Esophagus (tissue), 2 donors: ENCODE measurements around the gene COL24A1. TPM values are rescaled to one million over a fixed set of nuclear protein-coding genes. Genes with fewer than 3 reads are reported as not detected.
"Not testable (repeated sequence)": the region's sequence is repeated elsewhere in the genome, so short reads cannot be mapped to it uniquely, and the experiment has no call there.

Source experiments
- H3K27ac ChIP-seq, 2 donors: one replicate each; pipeline ENCODE4 v1.5.1; 2013; ENCODE audit warnings: low read depth in 2 of 2, mild to moderate bottlenecking in 2 of 2, inconsistent platforms in 1 of 2, low read length in 1 of 2, moderate library complexity in 1 of 2
- H3K27me3 ChIP-seq, 2 donors: one replicate each; pipeline ENCODE4 v1.6.1; 2013; ENCODE audit warnings: low read length in 2 of 2, control low read depth in 1 of 2, mild to moderate bottlenecking in 1 of 2; ENCODE audit not compliant: insufficient read depth in 2 of 2, control insufficient read depth in 1 of 2
- H3K36me3 ChIP-seq, 2 donors: one replicate each; pipeline ENCODE4 v1.6.1; 2013; ENCODE audit warnings: low read length in 1 of 2; ENCODE audit not compliant: control insufficient read depth in 2 of 2, insufficient read depth in 2 of 2
- H3K4me1 ChIP-seq, 2 donors: one replicate each; pipeline ENCODE4 v1.6.1; 2013; ENCODE audit warnings: low read length in 1 of 2; ENCODE audit not compliant: control insufficient read depth in 2 of 2, insufficient read depth in 2 of 2
- H3K4me3 ChIP-seq, 2 donors: one replicate each; pipeline ENCODE4 v1.5.1; 2013; ENCODE audit warnings: low read length in 2 of 2, mild to moderate bottlenecking in 2 of 2, low read depth in 1 of 2, moderate library complexity in 1 of 2
- H3K9me3 ChIP-seq, 2 donors: one replicate each; pipeline ENCODE4 v1.6.1; 2013; ENCODE audit warnings: mild to moderate bottlenecking in 2 of 2, low read depth in 1 of 2, low read length in 1 of 2, moderate library complexity in 1 of 2; ENCODE audit not compliant: control insufficient read depth in 2 of 2, insufficient read depth in 1 of 2
- WGBS, 2 donors: extraction: QIAGEN DNeasy Blood & Tissue Kit; methylation state at CpG; one replicate each; pipeline ENCODE4 v1.1.7; 2013; 5-methylcytosine and 5-hydroxymethylcytosine counted together
- polyA plus RNA-seq, 2 donors: library from polyadenylated mRNA; stranded (reverse); fragments of 200-250 nt; gene quantifications; one replicate each; pipeline ENCODE4 v1.2.3, GENCODE V29; 2013
- donor health status: healthy with polysubstance abuse.
- donor health status: Bipolar disorder and iron deficiency.

Gene COL24A1
- polyA plus RNA-seq, 2 donors, result 0.14 to 0.16 TPM

DNA sequence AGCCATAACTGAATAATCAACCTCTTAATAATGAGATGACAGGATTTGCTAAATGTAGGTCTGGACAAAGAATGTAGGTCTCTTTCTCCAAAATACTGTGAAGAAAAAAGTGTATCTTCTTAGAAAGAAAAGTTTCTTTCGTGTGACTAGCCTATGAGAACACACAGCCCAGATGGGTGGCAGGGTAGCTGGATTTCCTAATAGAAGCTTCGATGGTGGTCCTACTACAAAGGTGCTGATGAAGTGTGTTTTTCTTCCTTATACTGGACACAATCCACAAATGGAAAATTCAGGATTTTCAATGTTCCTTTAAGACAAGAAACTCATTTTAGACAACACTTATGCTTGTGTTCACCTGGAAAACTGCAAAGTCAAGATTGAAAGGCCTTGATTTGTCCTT, 358.2 kb downstream of the COL24A1 start:
- no peak overlapping the region for H3K27ac ChIP-seq
- H3K9me3 ChIP-seq, result no peaks in the 10 kb centered on the region
- no peak overlapping the region for H3K4me3 ChIP-seq
- H3K27me3 ChIP-seq, result no peaks in the 10 kb centered on the region
- WGBS, 2 donors, result 82 to 88% methylated on average over 2 of the region's 2 CpGs
- H3K4me1 ChIP-seq, result no peaks in the 10 kb centered on the region
- H3K36me3 ChIP-seq, result no peaks in the 10 kb centered on the region

DNA sequence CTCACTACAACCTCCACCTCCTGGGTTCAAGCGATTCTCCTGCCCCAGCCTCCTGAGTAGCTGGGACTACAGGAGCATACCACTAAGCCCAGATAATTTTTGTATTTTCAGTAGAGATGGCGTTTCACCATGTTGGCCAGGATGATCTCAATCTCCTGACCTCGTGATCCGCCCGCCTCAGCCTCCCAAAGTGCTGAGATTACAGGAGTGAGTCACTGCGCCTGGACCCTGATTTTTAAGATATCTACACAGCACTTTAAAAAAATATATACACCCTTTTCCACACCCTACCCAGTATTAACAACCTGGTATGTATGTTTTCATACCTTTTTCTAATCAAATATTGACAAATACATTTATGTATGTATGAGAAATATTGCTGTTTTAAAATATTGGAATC, 379.6 kb downstream of the COL24A1 start:
- not testable (repeated sequence) for H3K4me3 ChIP-seq, H3K9me3 ChIP-seq, H3K4me1 ChIP-seq, H3K27ac ChIP-seq, H3K36me3 ChIP-seq, H3K27me3 ChIP-seq
- 89 to 91% methylated on average over 6 of the region's 6 CpGs for WGBS, 2 donors

DNA sequence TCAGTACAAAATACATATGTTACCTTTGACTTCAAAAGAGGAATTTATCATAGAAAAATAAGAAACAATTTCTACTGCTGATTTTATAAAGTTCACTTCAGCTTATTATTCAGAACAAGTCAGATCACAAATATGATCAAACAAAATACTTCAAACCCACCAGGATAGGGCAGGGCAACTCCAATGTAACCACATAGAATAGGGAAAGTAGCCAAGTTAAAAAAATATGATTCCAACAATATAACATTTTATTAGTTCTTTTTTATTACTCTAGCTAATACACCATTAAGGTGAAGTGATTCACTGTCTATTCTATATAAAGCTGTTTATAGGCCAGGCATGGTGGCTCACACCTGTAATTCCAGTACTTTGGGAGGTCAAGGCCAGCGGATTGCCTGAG, 393.8 kb downstream of the COL24A1 start:
- H3K27me3 ChIP-seq, result no peaks in the 10 kb centered on the region
- H3K36me3 ChIP-seq, result no peaks in the 10 kb centered on the region
- H3K4me3 ChIP-seq, result no peak overlapping the region
- 86 to 91% methylated on average over 1 of the region's 1 CpG for WGBS, 2 donors
- H3K9me3 ChIP-seq, result no peaks in the 10 kb centered on the region
- H3K4me1 ChIP-seq, result no peaks in the 10 kb centered on the region
- H3K27ac ChIP-seq, result no peak overlapping the region

DNA sequence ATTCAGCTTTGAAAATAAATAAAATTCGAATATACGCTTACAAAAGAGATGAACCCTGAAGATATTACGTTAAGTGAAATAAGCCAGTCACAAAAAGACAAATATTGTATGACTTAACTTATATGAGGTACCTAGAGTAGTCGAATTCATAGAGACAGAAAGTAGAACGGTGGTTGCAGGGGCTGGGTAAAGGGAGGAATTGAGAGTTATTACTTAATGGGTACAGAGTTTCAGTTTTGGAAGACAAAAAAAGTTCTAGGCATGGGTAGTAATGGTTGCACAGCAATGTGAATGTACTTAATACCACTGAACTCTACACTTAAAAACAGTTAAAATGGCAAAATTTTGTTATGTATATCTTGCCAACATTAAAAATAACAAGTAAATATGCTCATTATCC, 399.7 kb downstream of the COL24A1 start:
- Histone ChIP-seq H3K27ac (no peak overlapping the region), H3K4me1 (no peaks in the 10 kb centered on the region), H3K36me3 (no peaks in the 10 kb centered on the region), H3K27me3 (no peaks in the 10 kb centered on the region), H3K9me3 (no peaks in the 10 kb centered on the region), H3K4me3 (no peak overlapping the region)
- WGBS, 2 donors, result 78 to 87% methylated on average over 5 of the region's 5 CpGs

DNA sequence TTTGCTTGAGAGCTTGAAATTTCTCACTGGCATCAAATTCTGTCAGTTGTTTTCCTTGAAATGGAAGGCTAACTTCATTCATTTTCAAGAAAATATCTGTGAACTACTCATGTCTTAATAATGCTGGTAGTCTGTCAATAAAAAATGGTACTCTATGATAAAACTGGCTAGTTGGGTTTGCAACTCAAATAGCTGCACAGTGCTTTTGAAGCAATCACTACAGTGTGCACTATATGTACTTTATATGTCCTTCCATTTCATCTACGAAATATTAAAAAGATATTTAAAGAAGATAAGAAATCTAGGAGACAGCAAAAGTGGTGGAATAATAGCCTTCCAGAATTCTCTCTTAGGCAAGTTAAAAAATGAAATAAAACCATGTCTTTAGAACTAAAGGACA, 408.5 kb downstream of the COL24A1 start:
- Histone ChIP-seq H3K4me3 (no peak overlapping the region), H3K36me3 (no peaks in the 10 kb centered on the region), H3K9me3 (no peaks in the 10 kb centered on the region), H3K27me3 (no peaks in the 10 kb centered on the region), H3K27ac (no peak overlapping the region), H3K4me1 (no peaks in the 10 kb centered on the region)
- WGBS, 2 donors, result 14 to 41% methylated on average over 1 of the region's 1 CpG

DNA sequence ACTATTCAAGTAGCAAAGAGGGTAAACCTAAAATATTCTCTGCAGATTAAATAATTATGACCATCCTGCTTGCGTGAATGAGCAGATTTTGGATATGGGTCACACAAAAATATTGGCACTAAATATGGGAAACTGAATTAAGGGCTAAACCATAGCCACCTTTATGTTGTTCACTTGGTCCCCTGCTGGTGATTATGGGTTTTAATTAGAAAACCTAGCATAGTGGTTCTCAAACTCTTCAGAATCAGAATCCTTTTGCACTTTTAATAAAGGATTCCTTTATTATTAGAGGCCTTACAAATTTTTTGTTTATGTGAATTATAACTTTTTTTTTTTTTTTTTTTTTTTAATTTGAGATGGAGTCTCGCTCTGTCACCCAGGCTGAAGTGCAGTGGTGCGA, 409.8 kb downstream of the COL24A1 start:
- Histone ChIP-seq H3K4me3 (no peak overlapping the region), H3K27me3 (no peaks in the 10 kb centered on the region)
- 92 to 93% methylated on average over 3 of the region's 3 CpGs for WGBS, 2 donors

DNA sequence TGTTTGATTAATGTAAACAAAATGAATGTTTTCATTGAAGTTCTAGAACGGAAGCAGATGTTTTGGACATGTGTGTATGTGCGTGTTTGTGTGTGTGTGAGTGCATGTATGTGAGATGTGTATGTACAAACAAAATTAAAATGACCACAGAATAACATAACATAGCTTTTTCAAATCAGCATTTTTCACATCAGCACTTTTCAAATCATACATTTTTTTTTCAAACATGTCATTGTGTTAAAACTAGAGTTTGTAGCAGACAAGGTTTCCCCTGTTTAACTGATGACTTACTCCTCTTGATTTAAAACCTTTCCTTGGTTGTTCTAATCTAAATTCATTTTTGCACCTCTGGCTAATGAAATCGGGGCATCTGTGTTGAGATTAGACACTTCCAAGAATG, 412.8 kb downstream of the COL24A1 start:
- Histone ChIP-seq H3K4me3 (no peak overlapping the region), H3K27ac (no peak overlapping the region), H3K4me1 (no peaks in the 10 kb centered on the region), H3K9me3 (no peaks in the 10 kb centered on the region), H3K36me3 (no peaks in the 10 kb centered on the region), H3K27me3 (no peaks in the 10 kb centered on the region)
- WGBS, 2 donors, result 75 to 84% methylated on average over 3 of the region's 3 CpGs

More for the DNA sequence above, 409.8 kb downstream of the COL24A1 start:
- no peak overlapping the region for H3K27ac ChIP-seq
- no peaks in the 10 kb centered on the region for H3K9me3 ChIP-seq
- no peaks in the 10 kb centered on the region for H3K4me1 ChIP-seq
- no peaks in the 10 kb centered on the region for H3K36me3 ChIP-seq

DNA sequence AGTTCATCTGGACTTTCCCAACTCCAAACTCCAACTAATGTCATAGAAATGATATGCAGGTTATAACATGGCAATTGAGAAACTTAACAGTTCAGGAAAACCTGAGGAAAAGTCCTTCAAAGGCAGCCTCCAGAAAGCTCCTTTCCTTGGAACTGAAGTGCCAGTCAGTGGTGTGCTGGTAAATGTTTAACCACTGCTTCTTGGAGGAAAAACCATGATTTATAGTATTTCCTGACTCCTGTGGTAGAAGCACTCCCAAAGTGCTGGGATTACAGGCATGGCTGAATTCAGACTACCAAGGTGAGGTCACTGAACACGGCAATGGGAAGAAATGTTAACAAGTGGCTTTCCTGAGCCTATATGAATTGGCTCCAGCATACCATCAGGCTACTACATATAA, 421.6 kb downstream of the COL24A1 start:
- Histone ChIP-seq H3K36me3 (no peaks in the 10 kb centered on the region), H3K4me3 (no peak overlapping the region), H3K9me3 (no peaks in the 10 kb centered on the region), H3K27me3 (no peaks in the 10 kb centered on the region), H3K4me1 (no peaks in the 10 kb centered on the region), H3K27ac (no peak overlapping the region)
- 66 to 71% methylated on average over 1 of the region's 1 CpG for WGBS, 2 donors

DNA sequence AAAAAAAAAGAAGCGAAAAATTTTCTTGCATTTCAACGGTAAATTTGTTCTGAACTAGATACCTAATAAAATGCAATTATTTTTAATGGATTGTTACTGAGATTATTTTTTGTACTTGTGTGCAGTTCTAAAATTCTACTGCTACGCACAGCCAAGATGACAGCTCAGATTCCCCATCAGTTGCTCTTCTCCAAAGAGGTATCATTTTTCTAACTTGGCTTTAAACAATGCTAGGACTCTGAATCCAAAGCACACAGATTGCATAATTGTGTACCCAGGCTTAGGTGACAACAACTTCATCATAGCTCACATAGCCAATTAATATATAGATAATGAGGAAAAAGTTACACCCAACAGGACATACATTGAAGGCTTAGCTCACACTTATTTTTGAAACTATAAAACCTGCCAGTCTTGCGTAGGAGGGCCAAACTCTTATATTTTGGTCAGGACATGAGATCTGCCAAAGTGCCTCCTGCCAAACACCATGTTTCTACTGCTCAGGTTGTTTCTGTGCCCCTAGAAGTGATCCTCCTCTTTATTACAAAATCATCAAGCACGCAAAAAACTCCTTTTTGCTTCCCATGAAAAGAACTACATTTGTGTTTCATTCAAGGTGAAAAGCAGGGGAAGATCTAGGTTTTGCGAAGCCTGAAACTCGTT, 437.8 kb downstream of the COL24A1 start:
- Histone ChIP-seq H3K27me3 (no peaks in the 10 kb centered on the region), H3K9me3 (no peaks in the 10 kb centered on the region), H3K4me3 (no peak overlapping the region), H3K36me3 (no peaks in the 10 kb centered on the region), H3K4me1 (no peaks in the 10 kb centered on the region), H3K27ac (no peak overlapping the region)
- WGBS, 2 donors, result 88 to 92% methylated on average over 7 of the region's 7 CpGs

DNA sequence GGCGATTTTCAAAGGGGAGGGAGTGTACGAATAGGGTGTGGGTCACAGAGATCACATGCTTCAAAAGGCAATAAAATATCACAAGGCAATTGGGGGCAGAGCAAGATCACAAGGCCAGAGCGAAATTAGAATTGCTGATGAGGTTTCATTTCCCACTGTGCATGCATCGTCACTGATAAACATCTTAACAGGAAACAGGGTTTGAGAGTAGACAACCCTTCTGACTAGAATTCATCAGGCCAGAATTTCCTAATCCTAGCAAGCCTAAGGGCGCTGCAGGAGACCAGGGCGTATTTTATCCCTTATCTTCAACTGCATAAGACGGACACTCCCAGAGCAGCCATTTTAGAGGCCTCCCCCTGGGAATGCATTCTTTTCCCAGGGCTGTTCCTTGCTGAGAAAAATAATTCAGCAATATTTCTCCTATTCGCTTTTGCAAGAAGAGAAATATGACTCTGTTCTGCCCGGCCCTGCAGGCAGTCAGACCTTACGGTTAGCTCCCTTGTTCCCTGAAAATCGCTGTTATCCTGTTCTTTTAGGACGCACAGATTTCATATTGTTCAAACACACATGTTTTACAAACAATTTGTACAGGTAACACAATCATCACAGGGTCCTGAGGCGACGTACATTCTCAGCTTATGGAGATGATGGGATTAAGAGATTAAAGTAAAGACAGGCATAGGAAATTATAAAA, 442.0 kb downstream of the COL24A1 start:
- H3K27me3 ChIP-seq, H3K9me3 ChIP-seq, H3K27ac ChIP-seq, H3K4me3 ChIP-seq, H3K36me3 ChIP-seq, H3K4me1 ChIP-seq: not testable (repeated sequence)
- 86 to 87% methylated on average over 14 of the region's 14 CpGs for WGBS, 2 donors
